KBM-7 (cell line): Measurements from ENCODE around the gene BRMS1.
"Not testable (repeated sequence)": the region's sequence is repeated elsewhere in the genome, so short reads cannot be mapped to it uniquely, and the experiment has no call there.

Source experiments
- DNase-seq: peaks from one replicate; pipeline ENCODE4 v3.0.0-alpha.2; 2015
- in situ Hi-C: fragments of 300-500 bp; cut with MboI; formaldehyde crosslinking; loops from 2 replicates; pipeline ENCODE4 v1.14.3; 2020; ENCODE audit warnings: low sequenced_read_pairs, low pct_unique_long_range_greater_than_20kb, mixed read lengths

BRMS1 gene

DNA sequence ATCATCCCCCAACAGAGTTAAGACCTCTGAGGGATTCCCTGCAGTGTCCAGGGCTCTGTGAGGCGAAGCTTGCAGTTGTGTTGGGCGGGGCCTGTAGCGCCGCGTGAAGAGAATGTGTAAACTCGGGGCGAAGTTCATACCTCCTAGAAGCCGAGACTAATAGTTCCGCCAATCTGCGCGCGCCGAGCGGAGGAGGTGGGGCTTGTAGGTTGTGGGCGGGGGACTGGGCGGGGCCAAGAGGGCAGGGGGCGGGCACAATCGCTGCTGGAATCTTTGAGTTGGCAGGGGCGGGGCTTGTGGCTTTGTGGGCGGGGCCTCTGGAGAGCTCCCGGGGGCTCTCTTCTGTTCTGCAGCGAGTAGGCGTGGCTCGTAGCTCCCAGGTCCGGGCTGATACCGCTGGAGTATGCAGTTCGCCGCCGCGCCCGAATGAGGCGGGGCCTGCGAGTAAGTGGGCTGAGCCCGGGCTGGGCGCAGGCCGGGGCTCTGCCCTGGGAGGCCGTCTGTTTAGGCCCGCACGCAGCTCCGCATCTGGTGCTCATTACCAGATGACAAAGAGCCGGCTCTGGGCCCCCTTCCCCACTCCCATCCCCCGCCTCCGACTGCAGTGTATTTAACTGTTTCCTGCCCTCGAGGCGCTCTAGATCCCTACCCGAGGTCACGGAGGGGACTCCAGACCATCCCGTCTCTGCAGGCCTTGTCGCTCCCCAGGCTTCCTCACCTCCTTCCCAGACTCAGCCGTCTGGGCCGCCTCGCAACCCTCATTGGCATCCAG lies 32.2 kb downstream of the BRMS1 start:
- peak; percentile 96 for DNase-seq
- in situ Hi-C loops = no loop called here

DNA sequence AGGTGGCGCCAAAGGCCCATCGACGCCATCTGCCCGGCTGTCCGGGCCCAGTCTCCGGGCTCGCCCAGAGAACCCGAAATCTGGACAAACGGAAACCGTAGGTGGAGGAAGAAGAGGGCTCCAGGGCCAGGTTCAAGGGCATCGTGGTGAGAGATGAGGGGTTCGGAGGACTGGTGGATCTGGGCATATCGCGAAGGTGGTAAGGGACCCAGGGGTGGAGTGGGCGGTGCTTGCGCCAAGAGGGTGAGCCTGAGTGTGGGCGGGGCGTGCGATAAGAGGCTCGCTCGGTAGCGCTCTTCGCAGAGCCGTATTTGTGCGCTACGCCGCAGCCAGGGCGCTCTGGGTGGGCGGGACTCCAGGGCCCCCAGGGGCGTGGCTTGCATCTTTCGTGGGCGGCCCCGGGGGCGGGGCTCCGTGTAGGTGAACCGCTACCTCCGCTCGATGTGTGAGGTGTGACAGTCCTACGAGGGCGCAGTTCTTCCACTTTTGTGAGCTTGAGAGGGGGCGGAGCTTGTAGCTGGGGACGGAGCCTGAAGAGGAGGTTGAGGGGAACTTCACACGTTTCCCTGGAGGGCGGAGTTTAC lies 32.8 kb downstream of the BRMS1 start:
- in situ Hi-C loops = no loop called here
- peak; percentile 95 for DNase-seq

DNA sequence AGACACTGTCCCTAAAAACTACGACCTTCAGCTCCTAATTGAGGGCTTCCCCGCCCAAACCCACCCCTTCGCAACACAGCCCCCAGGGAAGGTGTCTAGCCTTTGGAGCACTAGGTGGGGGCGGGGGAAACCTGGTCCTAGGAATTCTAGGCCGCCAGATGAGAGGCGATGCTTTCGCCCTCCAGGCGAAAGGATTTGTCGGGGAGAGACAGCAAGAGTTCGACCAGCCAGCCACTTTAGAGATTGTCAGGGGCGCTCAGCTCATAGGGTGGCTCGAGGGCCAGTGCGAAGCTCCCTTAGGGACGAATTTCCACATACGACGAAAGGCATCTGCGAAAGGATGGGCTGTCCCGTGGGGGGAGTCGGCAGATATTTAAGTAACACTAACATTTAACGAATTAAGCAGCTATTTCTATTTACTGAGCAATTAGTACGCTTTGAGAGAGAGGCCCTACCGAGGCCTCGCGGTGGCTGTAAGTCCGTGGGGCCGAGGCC lies 33.4 kb downstream of the BRMS1 start:
- no peak for DNase-seq
- in situ Hi-C loops = no loop called here

DNA sequence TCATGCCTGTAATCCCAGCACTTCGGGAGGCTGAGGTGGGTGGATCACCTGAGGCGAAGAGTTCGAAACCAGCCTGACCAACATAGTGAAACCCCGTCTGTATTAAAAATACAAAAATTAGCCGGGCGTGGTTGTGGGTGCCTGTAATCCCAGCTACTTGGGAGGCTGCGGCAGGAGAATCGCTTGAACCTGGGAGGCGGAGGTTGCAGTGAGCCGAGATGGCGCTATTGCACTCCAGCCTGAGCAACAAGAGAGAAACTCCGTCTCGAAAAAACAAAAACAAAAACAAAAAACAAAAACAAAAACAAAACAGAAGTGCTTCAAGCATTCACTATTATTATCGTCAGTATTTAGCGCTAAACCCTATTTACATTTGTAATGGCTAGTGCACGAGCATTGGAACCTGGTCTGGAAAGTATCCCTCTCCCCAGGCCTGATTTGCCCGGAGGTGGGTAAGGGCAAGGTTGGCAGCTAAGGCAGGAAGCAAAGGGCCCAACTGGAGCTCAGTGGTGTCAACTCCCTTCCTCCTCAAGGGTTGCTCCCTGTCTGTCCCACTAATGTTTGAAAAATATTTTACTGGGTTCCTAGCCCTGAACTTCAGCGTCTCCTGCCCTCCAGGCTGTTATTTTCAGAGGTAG lies 34.0 kb downstream of the BRMS1 start:
- DNase-seq, in situ Hi-C loops: not testable (repeated sequence)

DNA sequence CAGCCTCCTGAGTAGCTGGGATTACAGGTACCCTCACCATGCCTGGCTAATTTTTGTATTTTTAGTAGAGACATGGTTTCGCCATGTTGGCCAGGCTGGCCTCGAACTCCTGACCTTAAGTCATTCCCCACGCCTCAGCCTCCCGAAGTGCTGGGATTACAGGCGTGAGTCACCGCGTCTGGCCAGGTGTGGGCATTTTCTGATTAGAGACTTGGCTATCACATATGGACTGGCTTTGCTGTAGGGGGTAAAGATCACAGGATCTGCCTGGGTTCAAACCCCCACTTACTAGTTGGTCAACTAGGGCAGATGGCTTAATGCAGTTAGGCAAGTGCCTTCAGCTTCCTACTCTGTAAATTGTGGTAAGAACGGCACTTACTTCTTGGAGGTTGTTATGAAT lies 34.6 kb downstream of the BRMS1 start:
- DNase-seq = no peak
- in situ Hi-C loops = no loop called here

DNA sequence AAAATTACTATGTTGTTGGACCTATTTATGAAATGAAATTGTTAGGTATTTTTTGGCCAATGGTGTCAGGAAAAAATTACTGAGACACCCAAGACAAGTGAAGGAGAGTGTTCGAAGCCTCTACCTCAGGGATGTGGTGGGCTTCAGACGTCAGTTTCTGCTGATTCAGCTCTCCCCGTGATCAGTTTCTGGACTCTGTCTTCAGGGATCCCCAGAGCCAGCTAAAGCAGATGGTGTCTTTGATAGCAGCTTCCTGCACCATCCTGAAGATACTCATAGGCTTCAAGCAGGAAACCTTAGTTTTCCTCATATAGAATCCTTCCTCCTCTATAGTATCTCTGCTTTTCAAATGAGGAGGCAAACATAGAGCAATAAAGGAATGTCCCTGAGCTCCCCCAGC lies 35.4 kb downstream of the BRMS1 start:
- no peak for DNase-seq
- in situ Hi-C loops = no loop called here

DNA sequence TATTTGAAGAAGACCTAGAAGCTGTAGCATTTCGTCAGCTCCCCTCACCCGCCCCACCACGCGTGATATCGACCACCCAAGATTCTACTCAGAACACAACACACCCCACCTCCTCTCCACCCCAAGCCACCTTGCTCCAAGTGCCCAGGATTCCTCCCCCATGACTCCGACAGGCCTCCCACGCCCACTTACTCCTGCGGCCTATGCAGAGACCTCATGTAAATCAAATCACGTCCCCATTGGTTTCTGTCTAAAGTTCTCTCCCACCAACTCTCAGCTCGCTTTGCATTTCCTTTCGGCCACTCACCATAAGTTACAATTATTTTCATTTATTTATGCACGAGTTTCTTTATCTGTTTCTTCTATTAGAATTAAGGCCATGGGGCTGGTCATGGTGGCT lies 42.2 kb downstream of the BRMS1 start:
- in situ Hi-C loops = no loop called here
- DNase-seq = no peak

DNA sequence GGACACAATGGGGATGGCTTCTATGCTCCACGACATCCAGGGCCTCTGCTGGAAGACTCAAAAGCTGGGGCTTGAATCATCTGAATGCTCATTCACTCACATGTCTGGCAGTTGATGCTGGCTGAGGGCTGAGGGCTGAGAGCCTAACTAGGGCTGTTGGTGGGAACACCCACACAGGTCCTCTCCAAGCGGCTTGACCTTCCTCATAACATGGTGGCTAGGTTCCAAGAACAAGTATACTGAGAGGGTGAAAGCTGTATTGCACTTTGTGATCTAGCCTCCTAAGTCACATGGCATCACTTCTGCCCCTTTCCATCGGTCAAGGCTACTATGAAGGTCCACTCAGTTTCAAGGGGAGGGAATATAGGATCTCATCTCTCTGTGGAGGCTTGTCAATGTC lies 45.7 kb downstream of the BRMS1 start:
- no peak for DNase-seq
- in situ Hi-C loops = no loop called here

DNA sequence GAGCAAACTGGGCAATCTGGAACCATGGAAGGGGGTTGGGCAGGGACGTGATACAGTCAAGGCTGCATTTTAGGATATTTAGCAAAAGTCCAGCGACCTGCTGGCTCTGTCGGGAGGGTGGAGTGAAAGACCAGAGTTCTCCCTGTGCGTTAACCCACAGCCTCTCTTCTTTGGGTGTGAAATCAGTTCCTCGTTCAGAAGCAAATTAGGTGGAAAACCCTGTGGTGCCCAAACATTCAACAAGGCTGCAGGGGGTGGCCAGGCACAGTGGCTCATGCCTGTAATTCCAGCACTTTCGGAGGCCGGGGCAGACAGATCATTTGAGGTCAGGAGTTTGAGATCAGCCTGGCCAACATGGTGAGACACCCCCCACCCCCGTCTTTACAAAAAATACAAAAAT lies 47.3 kb downstream of the BRMS1 start:
- DNase-seq = no peak
- in situ Hi-C loops = no loop called here

DNA sequence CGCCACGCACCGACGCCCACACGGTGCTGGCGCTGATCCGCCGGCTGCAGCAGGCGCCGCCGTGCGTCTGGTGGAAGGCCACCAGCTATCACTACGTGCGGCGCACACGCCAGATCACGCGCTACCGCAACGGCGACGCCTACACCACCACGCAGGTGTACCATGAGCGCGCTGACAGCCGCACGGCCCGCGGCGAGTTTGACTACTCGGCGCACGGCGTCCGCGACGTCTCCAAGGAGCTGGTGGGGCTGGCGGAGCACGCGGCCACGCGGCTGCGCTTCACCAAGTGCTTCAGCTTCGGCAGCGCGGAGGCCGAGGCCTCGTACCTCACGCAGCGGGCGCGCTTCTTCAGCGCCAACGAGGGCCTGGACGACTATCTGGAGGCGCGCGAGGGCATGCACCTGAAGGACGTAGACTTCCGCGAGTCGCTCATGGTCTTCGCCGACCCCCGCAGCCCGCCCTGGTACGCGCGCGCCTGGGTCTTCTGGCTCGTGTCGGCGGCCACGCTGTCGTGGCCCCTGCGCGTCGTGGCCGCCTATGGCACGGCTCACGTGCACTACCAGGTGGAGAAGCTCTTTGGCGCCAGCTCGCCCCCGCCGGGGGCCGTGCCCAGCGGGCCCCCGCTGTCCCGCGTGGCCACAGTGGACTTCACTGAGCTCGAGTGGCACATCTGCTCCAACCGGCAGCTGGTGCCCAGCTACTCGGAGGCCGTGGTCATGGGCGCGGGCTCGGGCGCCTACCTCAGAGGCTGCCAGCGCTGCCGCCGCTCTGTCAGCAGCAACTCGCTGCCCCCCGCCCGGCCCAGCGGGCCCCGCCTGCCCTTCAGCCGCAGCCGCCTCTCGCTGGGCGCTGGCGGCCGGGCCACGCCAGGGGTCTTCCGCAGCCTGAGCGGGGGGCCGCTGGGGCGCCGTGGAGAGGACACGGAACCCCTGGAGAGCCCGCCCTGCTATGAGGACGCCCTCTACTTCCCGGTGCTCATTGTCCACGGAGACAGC lies 50.0 kb downstream of the BRMS1 start:
- in situ Hi-C loops = no loop called here
- no peak for DNase-seq

DNA sequence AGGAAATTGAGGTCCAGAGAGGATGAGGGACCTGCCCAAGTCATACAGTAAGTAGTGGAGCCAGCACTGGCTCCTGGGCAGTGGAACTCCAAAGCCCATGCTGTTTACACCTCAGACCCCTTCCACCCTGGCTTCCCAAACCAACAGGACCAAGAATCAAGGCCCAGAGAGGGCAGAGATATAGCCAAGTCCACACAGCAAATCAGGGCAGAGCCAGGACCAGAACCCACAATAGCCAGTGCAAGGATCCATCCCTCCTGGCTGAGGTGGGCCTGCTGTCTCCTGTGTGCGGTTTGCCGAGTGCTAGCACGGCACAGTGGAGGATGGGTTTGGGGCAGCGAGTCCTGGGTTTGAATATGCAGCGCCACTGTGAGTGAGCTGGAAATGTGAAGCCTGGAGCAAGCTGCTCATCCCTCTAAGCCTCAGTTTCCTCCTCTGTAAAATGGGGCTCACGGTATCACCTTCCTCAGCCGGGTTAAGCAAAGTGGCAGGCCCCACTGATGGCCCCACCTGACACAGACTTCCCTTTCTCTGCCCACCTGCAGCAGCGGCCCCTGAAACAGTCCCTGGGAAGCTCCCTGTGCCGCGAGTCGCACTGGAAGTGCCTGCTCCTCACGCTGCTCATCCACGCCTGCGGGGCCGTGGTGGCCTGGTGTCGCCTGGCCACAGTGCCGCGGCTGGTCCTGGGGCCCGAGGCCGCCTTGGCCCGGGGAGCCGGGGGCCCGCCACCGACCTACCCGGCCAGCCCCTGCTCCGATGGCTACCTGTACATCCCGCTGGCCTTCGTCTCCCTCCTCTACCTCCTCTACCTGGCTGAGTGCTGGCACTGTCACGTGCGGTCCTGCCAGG lies 50.9 kb downstream of the BRMS1 start:
- no peak for DNase-seq
- in situ Hi-C loops = no loop called here

DNA sequence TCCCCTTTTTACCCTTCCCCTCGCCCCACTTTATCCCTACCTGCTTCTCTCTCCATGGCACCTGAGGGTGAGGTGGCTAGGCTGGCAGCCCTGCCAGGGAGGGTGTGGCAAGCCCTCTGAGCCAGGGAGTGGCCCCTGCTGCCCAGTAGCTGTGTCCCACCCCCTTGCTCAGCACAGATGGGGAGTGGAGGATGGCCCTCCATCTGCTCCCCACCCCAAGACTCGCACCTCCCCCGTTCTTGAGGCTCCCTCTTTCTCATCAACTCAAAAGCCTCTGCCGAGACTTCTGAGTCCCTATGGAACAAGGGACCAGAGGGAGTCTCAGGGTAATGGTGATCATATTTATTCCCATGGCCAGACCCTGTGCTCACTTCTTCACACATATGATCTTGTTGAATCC lies 51.6 kb downstream of the BRMS1 start:
- in situ Hi-C loops = no loop called here
- no peak for DNase-seq

DNA sequence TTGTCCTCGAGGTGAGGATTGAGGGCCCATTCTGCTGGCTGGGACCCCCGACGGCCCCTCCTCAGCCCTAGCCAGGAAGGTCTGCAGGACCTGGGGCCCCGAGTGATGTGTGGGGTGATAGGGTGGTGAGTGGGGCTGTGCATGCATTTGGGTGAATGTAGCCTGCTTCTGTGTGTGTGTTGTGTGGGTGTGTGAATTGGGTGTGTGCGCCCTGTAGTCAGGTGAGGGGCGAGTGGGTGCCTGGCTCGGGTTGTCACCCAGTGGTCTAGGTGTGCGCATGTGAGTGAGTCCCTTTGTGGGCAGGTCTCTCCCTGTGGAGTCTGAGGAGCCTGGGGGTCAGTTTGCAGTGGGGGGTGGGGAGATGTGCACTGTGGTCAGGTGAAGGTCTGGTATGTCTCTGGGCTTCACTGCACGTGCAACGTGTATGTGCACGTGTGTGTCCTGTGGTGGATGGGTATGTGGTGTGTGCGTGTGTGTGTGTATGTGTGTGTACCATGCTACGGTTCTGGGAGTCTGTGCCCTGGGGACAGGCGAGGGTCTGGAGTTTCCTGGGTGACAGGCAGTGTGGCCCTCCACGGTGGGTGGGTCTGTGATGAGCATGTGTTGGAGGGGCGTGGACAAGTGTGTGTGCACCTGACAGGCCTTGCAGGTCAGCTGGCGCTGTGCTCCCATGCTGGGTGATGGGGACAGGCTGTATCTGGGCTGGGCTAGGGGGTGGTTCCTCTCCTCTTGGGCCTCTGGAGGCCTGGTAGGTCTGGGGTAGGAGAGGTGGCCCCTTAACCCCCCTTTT lies 52.2 kb downstream of the BRMS1 start:
- in situ Hi-C loops = no loop called here
- no peak for DNase-seq

DNA sequence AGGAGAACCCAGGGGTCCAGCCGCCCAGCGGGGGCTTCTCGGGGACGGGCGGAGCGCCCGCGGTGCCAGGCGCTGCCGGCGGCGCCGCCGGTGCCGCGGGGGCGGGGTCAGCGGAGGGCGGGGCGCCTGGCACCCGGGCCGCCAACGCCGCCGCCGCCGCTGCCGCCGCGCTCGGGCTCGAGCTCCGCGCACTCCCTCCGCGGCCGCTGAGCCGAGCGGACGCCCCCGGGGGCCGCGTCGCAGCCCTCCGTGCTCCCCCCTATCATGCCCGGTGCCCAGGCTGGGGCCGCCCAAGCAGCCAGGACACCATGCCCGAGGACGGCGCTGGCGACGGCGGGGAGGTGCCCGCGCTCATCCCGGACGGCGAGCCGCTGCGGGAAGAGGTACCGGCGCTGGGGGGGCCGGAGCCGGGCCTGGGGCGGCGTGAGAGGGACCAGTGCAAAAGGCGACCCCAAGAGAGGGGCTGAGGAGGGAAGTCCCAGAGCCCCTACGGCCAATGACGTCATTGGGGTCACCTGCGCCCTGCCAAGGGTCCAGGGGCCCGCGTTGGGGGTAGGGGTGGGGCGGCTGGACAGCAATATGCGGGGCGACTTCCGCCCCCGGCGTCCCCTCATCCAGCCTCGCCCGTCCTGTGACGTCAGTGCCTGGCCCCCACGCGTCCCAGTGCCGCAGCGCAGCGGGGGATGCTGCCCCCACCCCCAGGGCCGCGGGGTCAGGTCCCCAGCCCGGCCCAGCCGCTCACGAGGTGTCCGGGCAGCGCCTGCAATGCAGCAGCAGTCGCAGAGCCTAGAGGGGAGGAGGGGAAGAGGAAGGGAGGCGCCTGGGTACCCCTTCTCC lies 53.0 kb downstream of the BRMS1 start, which contains the start of gene TMEM151A:
TSS of gene TMEM151A (plus strand) at position 189 of the 837 bp plus-strand sequence. CDS start at position 309, 120 bp downstream.
- DNase-seq = no peak
- in situ Hi-C loops = no loop called here

DNA sequence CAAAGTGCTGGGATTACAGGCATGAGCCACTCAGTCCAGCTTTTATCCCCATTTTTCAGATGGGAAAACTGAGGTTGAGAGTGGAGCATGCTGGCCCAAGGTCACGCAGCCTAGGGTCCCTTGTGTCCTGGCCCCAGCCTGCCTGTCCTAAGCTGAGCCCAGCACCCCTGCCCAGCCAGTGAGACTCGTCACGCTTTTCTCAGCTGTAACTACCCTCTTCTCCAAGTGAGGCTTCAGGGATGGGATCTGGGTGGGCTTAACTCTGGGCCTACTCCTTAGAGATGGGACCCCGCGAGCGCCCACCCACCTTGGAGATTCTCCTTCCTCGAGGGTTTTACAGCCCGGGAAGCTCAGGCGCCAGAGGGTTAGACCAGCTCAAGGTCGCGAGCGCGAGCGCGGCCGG lies 53.6 kb downstream of the BRMS1 start:
- no peak for DNase-seq
- in situ Hi-C loops = no loop called here

DNA sequence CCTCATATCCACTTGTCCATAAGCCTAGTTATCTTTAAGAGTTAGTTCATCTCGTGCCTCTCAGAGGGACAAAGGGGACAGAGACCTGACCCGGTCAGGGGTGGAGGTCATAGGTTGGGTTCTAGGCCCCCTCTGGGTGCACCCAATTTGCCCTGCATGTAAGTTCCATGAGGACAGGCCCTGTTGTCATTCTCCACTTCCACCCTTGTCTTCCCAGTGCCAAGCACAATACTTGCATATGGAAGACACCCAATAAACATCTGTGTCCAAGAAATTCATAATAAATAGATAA lies 54.6 kb downstream of the BRMS1 start:
- no peak for DNase-seq
- in situ Hi-C loops = no loop called here
